ENCODE measurements around the gene KCNAB2. TPM values are rescaled to one million over a fixed set of nuclear protein-coding genes. Genes with fewer than 3 reads are reported as not detected.

The KCNAB2 gene
- total and polyA plus RNA-seq, 2 experiments from 2014 or later = 3.1 to 3.5 TPM

GRCh38 chr1:6107409-6108356 lies 62.0 kb downstream of the KCNAB2 start:
- DNase-seq (ENCODE audit: low spot score) = no peak
- Histone ChIP-seq H3K4me2 (no peak overlapping the region), H2AFZ (no peak overlapping the region), H3K27ac (no peak overlapping the region), H3K4me3 (no peak overlapping the region), H3K9me2 (replicated peaks; ENCODE audit: insufficient read depth) (no peaks in the 10 kb centered on the region), H3K27me3 (peaks cover 3% of the 10 kb centered on the region), H3K36me3 (replicated peaks; ENCODE audit: insufficient read depth, low read depth) (no peaks in the 10 kb centered on the region), H4K20me1 (ENCODE audit: insufficient read depth, poor library complexity, severe bottlenecking) (no peaks in the 10 kb centered on the region), H3K4me1 (ENCODE audit: insufficient read depth) (no peaks in the 10 kb centered on the region), H3K9me3 (ENCODE audit: low read depth) (no peaks in the 10 kb centered on the region), H3K79me2 (no peaks in the 10 kb centered on the region)
- TF ChIP-seq EZH2phosphoT487 (IDR thresholded peaks at IDR 0.05; ENCODE audit: low read depth, severe bottlenecking, unreplicated experiment) (no peak), CTCF (IDR thresholded peaks at IDR 0.05; ENCODE audit: poor library complexity) (no peak), EZH2 (IDR thresholded peaks at IDR 0.05; ENCODE audit: borderline replicate concordance) (no peak)
- 94% methylated on average over 5 of the region's 8 CpGs for WGBS (ENCODE audit: low lambda C conversion rate, missing lambda C conversion rate)

- Histone ChIP-seq H3K79me2 (no peaks in the 10 kb centered on the region), H3K4me3 (no peak overlapping the region), H3K4me1 (ENCODE audit: insufficient read depth) (no peaks in the 10 kb centered on the region), H3K27ac (no peak overlapping the region), H3K9me3 (ENCODE audit: low read depth) (no peaks in the 10 kb centered on the region), H3K4me2 (no peak overlapping the region), H3K27me3 (peaks cover 3% of the 10 kb centered on the region), H3K36me3 (replicated peaks; ENCODE audit: insufficient read depth, low read depth) (no peaks in the 10 kb centered on the region), H3K9me2 (replicated peaks; ENCODE audit: insufficient read depth) (no peaks in the 10 kb centered on the region), H2AFZ (no peak overlapping the region), H4K20me1 (ENCODE audit: insufficient read depth, poor library complexity, severe bottlenecking) (no peaks in the 10 kb centered on the region)
- TF ChIP-seq EZH2phosphoT487 (IDR thresholded peaks at IDR 0.05; ENCODE audit: low read depth, severe bottlenecking, unreplicated experiment) = no peak
- no peak for TF ChIP-seq EZH2 (IDR thresholded peaks at IDR 0.05; ENCODE audit: borderline replicate concordance)
- no peak for TF ChIP-seq CTCF (IDR thresholded peaks at IDR 0.05; ENCODE audit: poor library complexity)
- DNase-seq (ENCODE audit: low spot score) = no peak
- WGBS (ENCODE audit: low lambda C conversion rate, missing lambda C conversion rate) = 88% methylated on average over 1 of the region's 2 CpGs
Observed at GRCh38 chr1:6108476-6108875, 62.8 kb downstream of the KCNAB2 start.

GRCh38 chr1:6108937-6109614 lies 63.4 kb downstream of the KCNAB2 start:
- Histone ChIP-seq H3K79me2 (no peaks in the 10 kb centered on the region), H3K4me1 (ENCODE audit: insufficient read depth) (no peaks in the 10 kb centered on the region), H3K9me2 (replicated peaks; ENCODE audit: insufficient read depth) (no peaks in the 10 kb centered on the region), H2AFZ (no peak overlapping the region), H3K27ac (no peak overlapping the region), H3K9me3 (ENCODE audit: low read depth) (no peaks in the 10 kb centered on the region), H3K4me3 (no peak overlapping the region), H4K20me1 (ENCODE audit: insufficient read depth, poor library complexity, severe bottlenecking) (no peaks in the 10 kb centered on the region), H3K27me3 (peaks cover 3% of the 10 kb centered on the region), H3K36me3 (replicated peaks; ENCODE audit: insufficient read depth, low read depth) (no peaks in the 10 kb centered on the region), H3K4me2 (no peak overlapping the region)
- TF ChIP-seq EZH2 (IDR thresholded peaks at IDR 0.05; ENCODE audit: borderline replicate concordance) = no peak
- peak; percentile 24 for TF ChIP-seq CTCF (IDR thresholded peaks at IDR 0.05; ENCODE audit: poor library complexity)
- no peak for TF ChIP-seq EZH2phosphoT487 (IDR thresholded peaks at IDR 0.05; ENCODE audit: low read depth, severe bottlenecking, unreplicated experiment)
- no peak for DNase-seq (ENCODE audit: low spot score)
- WGBS (ENCODE audit: low lambda C conversion rate, missing lambda C conversion rate) = 61% methylated on average over 15 of the region's 15 CpGs

All from hepatocyte (in vitro differentiated cells).